CMK (cell line): ENCODE results near the gene ZKSCAN4.

Source experiments
- DNase-seq: peaks from one replicate; pipeline ENCODE4 v3.0.0-alpha.2; 2010; ENCODE audit warnings: low read depth

Gene ZKSCAN4

GRCh38 chr6:28208111-28208659 is 43.9 kb downstream of the ZKSCAN4 start:
- no peak for DNase-seq

DNA sequence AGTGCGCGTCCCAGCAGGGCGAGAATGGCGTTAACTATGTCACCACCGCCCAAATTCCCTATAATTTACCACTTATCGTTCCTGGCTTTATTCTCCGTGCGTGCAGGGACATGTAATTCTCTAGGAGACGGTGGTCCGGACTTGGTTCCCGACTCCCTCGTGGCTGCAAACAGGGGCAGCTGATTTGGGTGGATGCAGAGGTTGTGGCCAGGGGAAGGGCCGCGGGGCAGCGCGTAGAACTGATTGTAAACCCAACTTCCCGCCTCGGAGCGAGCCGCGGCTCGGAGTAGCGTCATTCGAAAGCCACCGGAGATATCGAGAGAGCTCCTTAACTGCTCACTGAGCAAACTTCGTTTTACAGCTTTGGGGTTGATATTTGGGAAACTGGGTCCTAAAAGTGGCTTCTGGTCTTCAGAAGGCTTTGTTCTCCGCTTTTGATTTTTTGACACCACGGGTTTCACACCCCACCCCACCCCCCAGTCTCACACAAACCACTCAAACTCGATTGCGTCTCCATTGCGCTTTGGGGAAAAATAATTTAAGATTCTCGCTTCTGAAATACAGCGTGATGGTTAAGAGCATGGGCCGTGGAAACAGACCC is 44.5 kb downstream of the ZKSCAN4 start:
- no peak for DNase-seq

GRCh38 chr6:28206928-28207509 is 45.0 kb downstream of the ZKSCAN4 start:
- DNase-seq, result no peak

- DNase-seq, result no peak
Observed at GRCh38 chr6:28206527-28206926, 45.5 kb downstream of the ZKSCAN4 start.

GRCh38 chr6:28205879-28206278 is 46.2 kb downstream of the ZKSCAN4 start:
- DNase-seq, result no peak

GRCh38 chr6:28203201-28203600 is 48.9 kb downstream of the ZKSCAN4 start:
- no peak for DNase-seq

DNA sequence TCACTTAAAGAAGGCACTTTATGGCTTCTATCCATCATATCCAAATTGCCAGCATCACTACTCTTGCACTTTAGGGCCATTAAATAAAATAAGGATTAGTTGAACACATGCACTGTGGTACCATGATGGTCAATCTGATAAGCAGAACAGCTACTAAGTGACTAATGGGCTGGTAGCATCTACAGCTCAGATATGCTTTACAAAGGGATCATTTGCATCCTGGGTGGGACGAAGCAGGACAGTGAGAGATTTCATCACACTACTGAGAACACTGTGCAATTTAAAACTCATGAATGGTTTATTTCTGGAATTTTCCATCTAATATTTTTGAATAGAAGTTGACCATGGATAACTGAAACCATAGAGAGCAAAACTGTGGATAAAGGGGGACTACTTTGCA is 52.0 kb downstream of the ZKSCAN4 start:
- DNase-seq, result no peak
